ENCODE measurements around the gene OR52E4.

OR52E4 gene

DNA sequence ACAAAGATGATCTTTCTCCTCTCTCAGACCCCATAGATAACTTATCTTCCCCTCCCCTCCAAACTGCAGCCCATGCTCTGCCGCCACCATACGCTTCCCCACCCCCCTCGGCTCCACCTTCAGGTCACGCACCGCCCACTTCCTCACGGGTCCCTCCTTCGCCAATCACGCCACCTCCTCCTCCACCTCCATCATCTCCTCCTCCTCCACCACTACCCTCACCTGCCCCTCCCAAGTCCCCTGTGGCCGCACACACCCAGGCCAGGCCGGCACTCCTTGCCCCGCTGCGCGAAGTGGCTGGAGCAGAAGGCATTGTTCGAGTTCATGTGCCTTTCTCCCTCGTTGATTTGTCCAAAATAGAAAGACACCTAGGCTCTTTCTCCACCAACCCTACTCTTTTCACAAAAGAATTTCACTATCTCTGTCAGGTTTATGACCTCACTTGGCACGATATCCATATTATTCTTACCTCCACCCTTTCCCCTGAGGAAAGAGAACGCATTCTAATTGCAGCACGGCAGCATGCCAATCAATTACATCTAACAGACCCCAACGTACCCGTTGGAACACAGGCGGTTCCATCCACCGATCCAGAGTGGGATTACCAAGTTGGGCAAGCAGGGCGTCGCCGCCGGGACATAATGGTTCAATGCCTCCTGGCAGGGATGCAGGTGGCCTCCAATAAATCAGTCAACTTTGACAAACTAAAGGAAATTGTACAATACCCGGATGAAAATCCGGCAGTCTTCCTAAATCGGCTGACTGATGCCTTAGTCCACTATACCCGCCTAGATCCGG, 49.3 kb downstream of the OR52E4 start:
- DNase-seq, result no peak

- DNase-seq, result no peak
These were observed 50.2 kb downstream of the OR52E4 start for GRCh38 chr11:5930614-5931013.

DNA sequence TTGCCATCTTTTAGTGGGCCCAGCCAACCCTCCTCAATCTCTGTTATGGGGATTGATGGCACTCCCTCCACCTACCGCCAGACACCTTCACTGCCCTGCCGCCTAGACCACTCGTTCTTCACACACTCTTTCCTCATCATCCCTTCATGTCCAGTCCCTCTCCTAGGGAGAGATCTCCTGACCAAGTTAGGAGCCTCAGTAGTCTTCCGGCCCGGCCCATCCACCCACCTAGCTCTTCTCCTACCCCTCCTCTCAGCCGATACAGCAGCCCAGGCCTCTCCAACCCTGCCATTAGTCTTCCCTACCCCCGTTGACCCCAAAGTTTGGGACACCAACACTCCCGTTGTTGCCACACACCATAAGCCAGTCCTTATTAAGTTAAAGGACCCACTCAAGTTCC, 50.6 kb downstream of the OR52E4 start:
- DNase-seq, result no peak

GRCh38 chr11:5932671-5933070, 52.2 kb downstream of the OR52E4 start:
- no peak for DNase-seq

DNA sequence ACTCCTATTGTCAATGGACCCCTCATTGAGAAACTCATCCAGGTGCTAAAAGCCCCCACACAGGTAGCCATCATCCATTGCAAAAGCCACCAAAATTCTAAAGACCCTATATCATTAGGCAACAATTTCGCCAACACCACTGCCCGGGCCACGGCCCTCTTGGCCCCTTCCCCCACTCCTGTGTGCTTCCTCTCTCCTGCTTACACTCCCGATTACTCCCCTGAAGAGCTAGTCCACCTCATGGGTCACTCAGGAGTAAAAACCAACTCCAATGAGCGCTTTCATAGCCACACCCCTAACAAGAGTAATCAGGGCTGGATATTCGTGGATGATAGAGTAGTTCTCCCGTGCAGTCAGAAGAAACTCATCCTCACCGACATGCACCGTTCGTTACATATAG, 52.7 kb downstream of the OR52E4 start:
- DNase-seq, result no peak

Measured in stimulated activated CD4-positive, alpha-beta T cell treated with anti-CD3 and anti-CD28 coated beads, Interleukin-15, amount 100 ng/mL, for 24 hours (primary cell).